Retinal pigment epithelial cell (primary cell): ENCODE measurements around the gene EIF4E1B.

Source experiments
- DNase-seq: peaks from one replicate; pipeline ENCODE4 v3.0.0-alpha.2; 2010; ENCODE audit warnings: low read depth
- H3K4me3 ChIP-seq: 2 replicates; pipeline ENCODE4 v1.5.1; 2011; ENCODE audit warnings: mild to moderate bottlenecking, low read length, control low read depth, moderate library complexity
- CTCF ChIP-seq: conservative IDR thresholded peaks from 2 replicates; pipeline ENCODE4 v1.5.1; 2011; ENCODE audit warnings: low read depth, low read length, control low read depth, inconsistent platforms

EIF4E1B gene

GRCh38 chr5:176629853-176630680, at the start of gene EIF4E1B, which contains the start of gene SNCB:
TSS of gene EIF4E1B (plus strand) at chr5:176630675. CDS start at chr5:176642788, 12,113 bp downstream.
TSS of gene SNCB (minus strand) at chr5:176630534. CDS start at chr5:176629654, 880 bp downstream.
- no peak for TF ChIP-seq CTCF
- peak within 1 kb of the TSS; percentile 39 for H3K4me3 ChIP-seq
- DNase-seq, result no peak

GRCh38 chr5:176581361-176581760, 49.1 kb upstream of the EIF4E1B start:
- no peak overlapping the region for H3K4me3 ChIP-seq
- no peak for DNase-seq
- no peak for TF ChIP-seq CTCF

- TF ChIP-seq CTCF, result no peak
- no peak overlapping the region for H3K4me3 ChIP-seq
- no peak for DNase-seq
These were observed 47.4 kb upstream of the EIF4E1B start for GRCh38 chr5:176583076-176583475.

GRCh38 chr5:176587398-176587797, 43.1 kb upstream of the EIF4E1B start:
- H3K4me3 ChIP-seq, result no peak overlapping the region
- TF ChIP-seq CTCF, result no peak
- no peak for DNase-seq

GRCh38 chr5:176588297-176588696, 42.2 kb upstream of the EIF4E1B start:
- no peak overlapping the region for H3K4me3 ChIP-seq
- no peak for DNase-seq
- TF ChIP-seq CTCF, result no peak

- TF ChIP-seq CTCF, result no peak
- no peak overlapping the region for H3K4me3 ChIP-seq
- no peak for DNase-seq
These were observed 41.3 kb upstream of the EIF4E1B start for GRCh38 chr5:176589039-176589769.
